ENCODE data around the gene ATP5PB.

DNA sequence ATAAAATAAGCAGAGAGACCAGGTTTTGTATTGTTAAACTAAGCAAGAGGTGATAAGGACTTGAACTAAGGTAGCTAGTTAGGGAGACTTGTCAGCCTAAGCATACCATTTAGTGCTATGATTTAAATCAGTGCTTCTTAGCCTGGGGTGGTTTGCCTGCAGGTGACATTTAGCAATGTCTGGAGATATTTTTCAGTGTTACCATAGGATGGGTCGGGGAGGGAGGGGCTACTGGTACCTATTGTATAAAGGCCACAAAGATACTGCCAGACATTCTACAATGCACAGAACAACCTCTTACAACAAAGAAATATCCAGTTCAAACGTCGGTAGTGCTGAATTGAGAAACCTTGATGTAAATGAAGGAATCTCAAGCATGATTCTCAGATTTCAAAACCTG is 3.3 kb downstream of the ATP5PB start:
- TF ChIP-seq EZH2 (IDR thresholded peaks at IDR 0.05), result no peak
- TF ChIP-seq POLR2AphosphoS5 (IDR thresholded peaks at IDR 0.05; ENCODE audit: borderline replicate concordance, low read depth, low read length), result no peak

Data from SK-N-MC (cell line).